Retina (tissue), 1 donor: ENCODE results near the gene TSC2.
"Not testable (repeated sequence)": the region's sequence is repeated elsewhere in the genome, so short reads cannot be mapped to it uniquely, and the experiment has no call there.

Experiments
- DNase-seq: peaks from one replicate; pipeline ENCODE4 v3.0.0-alpha.2; 2016

The TSC2 gene

GRCh38 chr16:2123706-2124376, 76.1 kb downstream of the TSC2 start:
- peak; percentile 24 for DNase-seq

GRCh38 chr16:2124377-2124693, 76.5 kb downstream of the TSC2 start:
- not testable (repeated sequence) for DNase-seq

- DNase-seq = peak; percentile 83
Observed at GRCh38 chr16:2124694-2125444, 77.1 kb downstream of the TSC2 start.

- not testable (repeated sequence) for DNase-seq
Observed at GRCh38 chr16:2125609-2126008, 77.8 kb downstream of the TSC2 start.

GRCh38 chr16:2126161-2126743, 78.5 kb downstream of the TSC2 start:
- DNase-seq = peak; percentile 10

GRCh38 chr16:2126928-2127556, 79.3 kb downstream of the TSC2 start:
- DNase-seq = not testable (repeated sequence)

- peak; percentile 13 for DNase-seq
Observed at GRCh38 chr16:2127630-2128280, 80.0 kb downstream of the TSC2 start.

GRCh38 chr16:2129251-2129650, 81.5 kb downstream of the TSC2 start:
- DNase-seq = peak; percentile 18

GRCh38 chr16:2129890-2130447, 82.2 kb downstream of the TSC2 start:
- DNase-seq = peak; percentile 21

- DNase-seq = not testable (repeated sequence)
Observed at GRCh38 chr16:2133797-2134196, 86.0 kb downstream of the TSC2 start.

GRCh38 chr16:2135071-2135470, 87.3 kb downstream of the TSC2 start:
- not testable (repeated sequence) for DNase-seq

- peak; percentile 94 for DNase-seq
Observed at GRCh38 chr16:2135770-2136490, 88.1 kb downstream of the TSC2 start, which contains the start of gene PKD1. Gene PKD1 (minus strand): TSS chr16:2135898. CDS start chr16:2135689, 209 bp downstream.
